Activated naive CD4-positive, alpha-beta T cell treated with anti-CD3 and anti-CD28 coated beads for 36 hours (primary cell): ENCODE measurements around the gene LRP6. TPM values are rescaled to one million over a fixed set of nuclear protein-coding genes. Genes with fewer than 3 reads are reported as not detected.
"Not testable (repeated sequence)": the region's sequence is repeated elsewhere in the genome, so short reads cannot be mapped to it uniquely, and the experiment has no call there.

Experiments
- CTCF ChIA-PET: fragments of 350-600 bp; sonication (Branson Sonifier 250); formaldehyde crosslinking; loops from one replicate; lab custom pipeline; 2021; ENCODE audit warnings: antibody characterized with exemption; lab: Charles Lee
- DNase-seq: peaks from one replicate; pipeline ENCODE4 v3.0.0-alpha.2; 2020
- H3K27ac Mint-ChIP-seq: one replicate; pipeline ENCODE4 v1.8.0; 2021; ENCODE audit warnings: mild to moderate bottlenecking, mixed read lengths
- H3K27me3 Mint-ChIP-seq: one replicate; pipeline ENCODE4 v1.8.0; 2021; ENCODE audit warnings: low read depth, mixed read lengths
- H3K36me3 Mint-ChIP-seq: one replicate; pipeline ENCODE4 v1.8.0; 2021; ENCODE audit warnings: low read depth, mixed read lengths
- H3K4me1 Mint-ChIP-seq: one replicate; pipeline ENCODE4 v1.8.0; 2021; ENCODE audit warnings: low read depth, mixed read lengths
- H3K4me3 Mint-ChIP-seq: one replicate; pipeline ENCODE4 v1.8.0; 2021; ENCODE audit warnings: mild to moderate bottlenecking, moderate library complexity, mixed read lengths
- H3K9me3 Mint-ChIP-seq: one replicate; pipeline ENCODE4 v1.8.0; 2021; ENCODE audit warnings: mixed read lengths
- intact Hi-C: fragments of 100-400 bp; cut with micrococcal nuclease; formaldehyde crosslinking; loops from one replicate; pipeline ENCODE4 v1.15.1; 2023
- total RNA-seq, 2 experiments: library from RNA; stranded (reverse); gene quantifications; one replicate each; pipeline ENCODE4 v1.2.3, GENCODE V29; 2021

The LRP6 gene
- total RNA-seq = 1 to 10 TPM; 3.9 to 4.1 TPM

DNA sequence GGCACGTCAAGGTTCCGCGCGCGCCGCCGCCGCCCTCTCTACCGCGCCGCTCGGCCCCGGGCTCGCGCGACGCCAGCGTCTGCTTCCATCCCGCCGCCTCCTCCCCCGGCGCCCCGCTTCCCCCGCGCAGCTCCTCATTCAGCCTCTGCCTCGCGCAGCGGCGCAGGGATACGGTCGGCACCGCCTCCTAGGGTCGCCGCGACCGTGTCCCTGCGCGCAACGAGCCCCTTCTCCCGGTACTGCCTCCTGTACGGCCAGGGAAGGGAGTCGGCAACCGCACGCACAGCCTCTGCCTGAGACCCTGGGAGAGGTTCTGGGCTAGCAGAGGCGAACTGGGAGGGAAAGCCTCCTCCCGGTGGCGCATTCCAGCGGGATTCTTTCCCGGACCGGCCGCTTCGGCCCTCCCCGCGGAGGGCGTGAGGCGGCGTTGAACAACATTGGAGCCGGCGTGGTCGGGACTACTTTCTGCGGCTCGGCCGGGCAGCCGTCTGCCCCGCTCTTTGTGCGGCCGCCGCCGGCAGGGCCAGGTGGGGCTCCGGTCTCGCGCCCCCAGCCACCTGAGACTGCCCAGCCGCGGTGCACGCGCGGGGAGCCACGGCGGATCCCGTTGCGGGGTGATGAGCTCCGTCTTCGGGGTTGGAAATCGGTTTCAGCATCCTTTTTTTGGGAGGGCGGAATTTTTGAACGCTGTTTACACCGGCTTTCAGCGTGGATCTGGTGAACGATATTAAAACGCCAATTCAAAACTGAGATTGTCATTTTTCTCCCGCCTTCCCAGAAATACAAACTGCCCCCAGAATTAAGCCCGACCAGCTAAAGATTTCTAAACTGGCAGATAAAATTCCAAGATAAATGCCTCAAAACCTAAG, at the start of gene LRP6:
Gene LRP6, minus strand, starts transcription at position 172 of the 869 bp plus-strand sequence. CDS start 309 bp downstream, outside the sequence.
- Mint-ChIP-seq H3K27ac (no peak within 1 kb of the TSS), H3K4me1 (peaks cover 18% of the 10 kb centered on the region), H3K36me3 (no peaks in the 10 kb centered on the region), H3K4me3 (peak within 1 kb of the TSS; percentile 83), H3K9me3 (no peaks in the 10 kb centered on the region), H3K27me3 (no peaks in the 10 kb centered on the region)
- DNase-seq = peak; percentile 81
- intact Hi-C loops = loop anchor here (2.0 kb wide), 2 partner anchors 60 to 196 kb away; partner anchors contain the start of gene BCL2L14
- CTCF ChIA-PET = interaction anchor here (0.6 to 3.0 kb wide), 5 partner anchors 45 to 1107 kb away, joined by 3 to 12 read pairs (median 3); no protein-coding TSS in a partner anchor

DNA sequence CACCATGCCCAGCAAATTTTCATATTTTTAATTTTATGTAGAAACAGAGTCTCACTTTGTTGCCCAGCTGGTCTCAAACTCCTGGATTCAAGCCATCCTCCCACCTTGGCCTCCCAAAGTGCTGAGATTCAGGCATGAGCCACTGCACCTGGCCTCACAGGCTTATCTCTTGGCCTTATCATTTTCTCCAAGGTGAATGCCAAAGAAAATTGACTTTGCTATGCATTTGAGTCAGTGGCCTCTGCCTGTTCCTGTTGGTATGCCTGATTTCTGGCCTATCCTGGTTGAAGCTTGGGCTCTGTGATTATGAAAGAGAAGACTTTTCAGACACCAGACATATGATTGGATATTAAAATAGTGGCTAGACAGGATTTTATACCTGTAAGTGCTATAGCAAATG, 49.0 kb upstream of the LRP6 start:
- H3K9me3 Mint-ChIP-seq = no peaks in the 10 kb centered on the region
- peaks cover 7% of the 10 kb centered on the region for H3K4me1 Mint-ChIP-seq
- no peak overlapping the region for H3K4me3 Mint-ChIP-seq
- no peaks in the 10 kb centered on the region for H3K27me3 Mint-ChIP-seq
- H3K27ac Mint-ChIP-seq = no peak overlapping the region
- no peaks in the 10 kb centered on the region for H3K36me3 Mint-ChIP-seq
- no peak for DNase-seq
- CTCF ChIA-PET = interaction anchor here (0.6 to 1.8 kb wide), 3 partner anchors 11 to 277 kb away, joined by 3 to 6 read pairs (median 3); no protein-coding TSS in a partner anchor
- intact Hi-C loops = no loop called here

GRCh38 chr12:12310695-12311094, 43.9 kb upstream of the LRP6 start:
- H3K27me3 Mint-ChIP-seq, intact Hi-C loops, H3K4me1 Mint-ChIP-seq, H3K4me3 Mint-ChIP-seq, DNase-seq, H3K9me3 Mint-ChIP-seq, H3K27ac Mint-ChIP-seq, H3K36me3 Mint-ChIP-seq: not testable (repeated sequence)
- CTCF ChIA-PET = interaction anchor here (0.6 kb wide), 1 partner anchor 41 kb away, joined by 5 read pairs; no protein-coding TSS in a partner anchor

- Mint-ChIP-seq H3K4me3 (no peak overlapping the region), H3K27me3 (no peaks in the 10 kb centered on the region), H3K9me3 (no peaks in the 10 kb centered on the region), H3K36me3 (no peaks in the 10 kb centered on the region), H3K27ac (no peak overlapping the region), H3K4me1 (no peaks in the 10 kb centered on the region)
- intact Hi-C loops = no loop called here
- CTCF ChIA-PET = no interaction called here
- no peak for DNase-seq
Measured at GRCh38 chr12:12305568-12306300, 38.9 kb upstream of the LRP6 start.

GRCh38 chr12:12302976-12303375, 36.1 kb upstream of the LRP6 start:
- CTCF ChIA-PET = no interaction called here
- no peaks in the 10 kb centered on the region for H3K27me3 Mint-ChIP-seq
- no peaks in the 10 kb centered on the region for H3K4me1 Mint-ChIP-seq

DNA sequence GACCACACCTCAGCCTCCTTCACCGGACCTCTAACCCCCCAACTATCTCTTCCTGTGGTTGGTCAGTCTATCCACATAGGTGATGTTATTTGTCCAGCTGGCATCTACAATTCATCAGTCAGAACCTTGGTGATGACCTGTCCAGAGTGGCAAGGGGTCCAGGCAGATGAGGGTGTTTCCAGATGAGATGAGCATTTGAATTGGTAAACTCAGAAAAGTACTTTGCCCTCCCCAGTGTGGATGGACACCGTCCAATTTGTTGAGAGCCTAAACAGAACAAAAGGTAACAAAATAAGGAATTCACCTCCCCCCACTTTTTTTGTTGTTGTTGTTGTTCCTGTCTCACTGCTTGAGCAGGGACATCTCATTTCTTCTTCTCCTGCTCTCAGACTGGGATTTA, 34.3 kb upstream of the LRP6 start:
- H3K36me3 Mint-ChIP-seq = no peaks in the 10 kb centered on the region
- H3K27me3 Mint-ChIP-seq = no peaks in the 10 kb centered on the region
- DNase-seq = no peak
- no peaks in the 10 kb centered on the region for H3K9me3 Mint-ChIP-seq
- H3K4me1 Mint-ChIP-seq = no peaks in the 10 kb centered on the region
- intact Hi-C loops = no loop called here
- CTCF ChIA-PET = no interaction called here
- no peak overlapping the region for H3K27ac Mint-ChIP-seq
- no peak overlapping the region for H3K4me3 Mint-ChIP-seq

More at GRCh38 chr12:12302976-12303375, 36.1 kb upstream of the LRP6 start:
- DNase-seq = no peak
- H3K9me3 Mint-ChIP-seq = no peaks in the 10 kb centered on the region
- H3K4me3 Mint-ChIP-seq = no peak overlapping the region
- intact Hi-C loops = no loop called here
- H3K27ac Mint-ChIP-seq = no peak overlapping the region
- H3K36me3 Mint-ChIP-seq = no peaks in the 10 kb centered on the region

- Mint-ChIP-seq H3K4me3 (no peak overlapping the region), H3K27me3 (no peaks in the 10 kb centered on the region), H3K4me1 (no peaks in the 10 kb centered on the region), H3K36me3 (no peaks in the 10 kb centered on the region), H3K9me3 (no peaks in the 10 kb centered on the region), H3K27ac (no peak overlapping the region)
- DNase-seq = no peak
- intact Hi-C loops = no loop called here
- CTCF ChIA-PET = no interaction called here
Measured at GRCh38 chr12:12297201-12297830, 30.5 kb upstream of the LRP6 start.

DNA sequence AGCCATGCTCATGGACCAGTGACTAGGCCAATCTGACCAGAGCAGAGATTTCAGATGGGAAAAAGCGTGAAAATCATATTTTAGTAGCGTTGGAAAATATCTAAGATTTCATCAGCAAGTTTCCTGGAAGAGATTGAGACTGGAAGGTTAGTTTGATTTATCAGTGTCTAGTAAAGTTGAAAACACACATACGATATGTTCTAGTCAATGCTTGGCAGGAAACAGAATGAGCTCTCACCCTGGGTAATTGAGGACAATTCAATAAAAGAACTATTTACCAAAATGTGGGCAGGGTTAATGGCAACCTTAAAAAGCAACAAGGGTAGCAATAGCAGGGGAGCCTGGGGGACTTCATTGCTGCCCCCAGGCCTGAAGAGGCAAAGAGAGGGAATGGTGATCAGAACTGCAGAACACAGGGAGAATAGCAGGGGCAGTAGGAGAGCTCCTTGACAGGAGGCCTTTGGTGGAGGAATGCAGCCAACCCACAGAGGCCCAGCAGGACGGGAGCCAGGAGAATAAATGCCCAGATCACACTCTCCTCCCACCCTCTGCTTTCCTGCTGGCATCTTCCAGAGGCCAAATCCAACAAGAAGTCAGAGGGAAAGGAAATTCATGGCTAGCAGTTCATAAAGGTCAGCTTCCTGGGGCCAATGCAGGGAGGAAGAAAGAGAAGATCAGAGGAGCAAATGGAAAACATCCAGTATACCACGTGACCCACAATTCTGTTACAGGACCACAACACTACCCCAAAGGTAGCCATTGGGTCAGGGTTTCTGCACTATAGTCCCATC, 27.6 kb upstream of the LRP6 start:
- Mint-ChIP-seq H3K4me3 (no peak overlapping the region), H3K27me3 (no peaks in the 10 kb centered on the region), H3K4me1 (peaks cover 10% of the 10 kb centered on the region), H3K9me3 (no peaks in the 10 kb centered on the region), H3K36me3 (no peaks in the 10 kb centered on the region), H3K27ac (no peak overlapping the region)
- CTCF ChIA-PET = no interaction called here
- DNase-seq = no peak
- intact Hi-C loops = no loop called here

DNA sequence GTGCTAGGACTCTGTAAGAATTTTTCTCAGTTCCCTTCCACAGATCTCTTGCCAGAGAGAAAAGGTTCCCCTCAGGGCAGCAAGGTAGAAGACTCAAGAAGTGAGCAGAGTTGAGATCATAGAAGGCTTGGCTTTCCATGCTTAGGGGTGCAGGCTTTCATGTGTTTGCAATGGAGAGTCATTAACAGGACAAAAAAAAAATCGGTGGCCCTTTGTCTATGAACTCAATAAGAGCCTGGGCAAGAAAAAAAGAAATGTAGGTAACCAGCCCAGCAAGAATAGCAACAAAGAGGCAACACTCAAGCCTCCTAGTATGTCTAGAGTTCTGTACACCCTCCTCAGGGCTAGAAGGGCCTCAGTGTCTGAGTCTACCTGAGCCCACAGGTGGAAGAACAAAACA, 23.4 kb upstream of the LRP6 start:
- Mint-ChIP-seq H3K36me3 (no peaks in the 10 kb centered on the region), H3K4me3 (no peak overlapping the region), H3K9me3 (no peaks in the 10 kb centered on the region)

DNA sequence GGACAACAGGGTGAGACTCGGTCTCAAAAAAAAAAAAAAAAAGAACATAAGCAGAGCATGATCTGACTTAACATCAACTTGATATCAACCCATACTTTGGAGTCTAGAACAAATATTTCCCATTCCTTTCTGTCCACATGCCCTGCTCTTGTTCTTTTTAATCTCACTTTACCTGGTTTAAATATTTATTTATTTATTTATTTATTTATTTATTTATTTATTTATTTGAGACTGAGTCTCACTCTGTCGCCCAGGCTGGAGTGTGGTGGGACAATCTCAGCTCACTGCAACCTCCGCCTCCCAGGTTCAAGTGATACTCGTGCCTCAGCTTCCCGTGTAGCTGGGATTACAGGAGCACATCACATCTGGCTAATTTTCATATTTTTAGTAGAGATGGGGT, 19.6 kb upstream of the LRP6 start:
- intact Hi-C loops = no loop called here
- no peak overlapping the region for H3K27ac Mint-ChIP-seq
- peaks cover 16% of the 10 kb centered on the region for H3K4me1 Mint-ChIP-seq
- DNase-seq = no peak
- H3K27me3 Mint-ChIP-seq = no peaks in the 10 kb centered on the region
- CTCF ChIA-PET = interaction anchor here (0.7 to 2.2 kb wide), 2 partner anchors 30 to 41 kb away, joined by 4 read pairs; no protein-coding TSS in a partner anchor
- no peaks in the 10 kb centered on the region for H3K9me3 Mint-ChIP-seq
- no peak overlapping the region for H3K4me3 Mint-ChIP-seq
- H3K36me3 Mint-ChIP-seq = no peaks in the 10 kb centered on the region

More for the DNA sequence above, 23.4 kb upstream of the LRP6 start:
- no peaks in the 10 kb centered on the region for H3K27me3 Mint-ChIP-seq
- no peak for DNase-seq
- intact Hi-C loops = no loop called here
- CTCF ChIA-PET = interaction anchor here (0.6 kb wide), 1 partner anchor 212 kb away, joined by 3 read pairs; no protein-coding TSS in a partner anchor
- no peak overlapping the region for H3K27ac Mint-ChIP-seq
- H3K4me1 Mint-ChIP-seq = peaks cover 10% of the 10 kb centered on the region

GRCh38 chr12:12282761-12283425, 16.0 kb upstream of the LRP6 start:
- H3K27ac Mint-ChIP-seq = no peak overlapping the region
- DNase-seq = no peak
- intact Hi-C loops = no loop called here
- H3K27me3 Mint-ChIP-seq = no peaks in the 10 kb centered on the region
- peaks cover under 1% of the 10 kb centered on the region for H3K9me3 Mint-ChIP-seq
- no peaks in the 10 kb centered on the region for H3K36me3 Mint-ChIP-seq
- CTCF ChIA-PET = interaction anchor here (0.7 kb wide), 1 partner anchor 196 kb away, joined by 3 read pairs; no protein-coding TSS in a partner anchor
- peaks cover 7% of the 10 kb centered on the region for H3K4me1 Mint-ChIP-seq
- H3K4me3 Mint-ChIP-seq = no peak overlapping the region
